H1 (cell line): ENCODE measurements around the gene ZNF829. TPM values are rescaled to one million over a fixed set of nuclear protein-coding genes. Genes with fewer than 3 reads are reported as not detected.

ENCODE experiments used
- CTCF ChIA-PET: fragments of 300-600 bp; sonication (Branson Sonifier 250); formaldehyde crosslinking; loops from one replicate; lab custom pipeline; 2021; ENCODE audit not compliant: partially characterized antibody; lab: Charles Lee
- POLR2A ChIA-PET: fragments of 300-600 bp; sonication (Branson Sonifier 250); formaldehyde crosslinking; loops from one replicate; lab custom pipeline; 2021; ENCODE audit warnings: inconsistent platforms; ENCODE audit not compliant: partially characterized antibody; lab: Charles Lee
- DNase-seq, 2 experiments: peaks; one replicate each; pipeline versions ENCODE4 v3.0.0 to v3.0.0-alpha.2; 2010 to 2022; ENCODE audit warnings: low spot score in 2 of 2, low read depth in 1 of 2, mixed read lengths in 1 of 2
- FAIRE-seq: peaks from 2 replicates; lab custom pipeline; 2011; peaks lifted over from hg19 to GRCh38; lab: Jason Lieb, UNC
- H2AFZ ChIP-seq: 2 replicates; pipeline ENCODE4 v1.8.1; 2012; ENCODE audit warnings: low read length, inconsistent platforms
- H2AK5ac ChIP-seq: 2 replicates; pipeline ENCODE4 v1.6.1; 2013; ENCODE audit warnings: low read depth, low read length
- H2BK120ac ChIP-seq: replicated peaks from 2 replicates; pipeline ENCODE3; 2013; ENCODE audit warnings: low read depth, low read length, inconsistent platforms
- H2BK12ac ChIP-seq: 2 replicates; pipeline ENCODE4 v1.6.1; 2013; ENCODE audit warnings: low read depth, low read length
- H2BK15ac ChIP-seq: 2 replicates; pipeline ENCODE4 v1.6.1; 2013; ENCODE audit warnings: low read length
- H2BK20ac ChIP-seq: 2 replicates; pipeline ENCODE4 v1.6.1; 2013; ENCODE audit warnings: low read length
- H2BK5ac ChIP-seq: 2 replicates; pipeline ENCODE4 v1.6.1; 2013; ENCODE audit warnings: low read depth, low read length
- H3K14ac ChIP-seq: 2 replicates; pipeline ENCODE4 v1.6.1; 2013; ENCODE audit warnings: inconsistent platforms; ENCODE audit not compliant: insufficient read length
- H3K18ac ChIP-seq: 2 replicates; pipeline ENCODE4 v1.6.1; 2013; ENCODE audit warnings: low read length; ENCODE audit errors: extremely low read depth
- H3K23ac ChIP-seq: 2 replicates; pipeline ENCODE4 v1.6.1; 2013; ENCODE audit warnings: inconsistent platforms; ENCODE audit not compliant: insufficient read length
- H3K23me2 ChIP-seq: 2 replicates; pipeline ENCODE4 v1.6.1; 2013; ENCODE audit warnings: low read depth, low read length
- H3K27ac ChIP-seq: 2 replicates; pipeline ENCODE4 v1.6.1; 2011; ENCODE audit warnings: low read depth, low read length, inconsistent platforms
- H3K27me3 ChIP-seq, 4 experiments: replicated peaks in 1 of 4; 1 replicate in 1 of 4; 2 replicates in 3 of 4; pipeline versions ENCODE4 v1.6.1 to v1.8.1; 2011 to 2013; ENCODE audit warnings: low read length in 3 of 4, mild to moderate bottlenecking in 3 of 4, inconsistent platforms in 2 of 4, mixed read lengths in 2 of 4, moderate library complexity in 1 of 4; ENCODE audit not compliant: control insufficient read depth in 3 of 4, insufficient read depth in 3 of 4; ENCODE audit errors: extremely low read depth in 1 of 4
- H3K36me3 ChIP-seq, 4 experiments: 2 replicates each; pipeline versions ENCODE4 v1.6.1 to v1.8.1; 2011 to 2013; ENCODE audit warnings: mild to moderate bottlenecking in 4 of 4, low read length in 3 of 4, moderate library complexity in 2 of 4, control low read depth in 1 of 4, inconsistent platforms in 1 of 4; ENCODE audit not compliant: insufficient read depth in 4 of 4, control insufficient read depth in 2 of 4
- H3K4ac ChIP-seq: replicated peaks from 2 replicates; pipeline ENCODE3; 2013; ENCODE audit warnings: low read length, low read depth, mixed read lengths, inconsistent platforms; ENCODE audit not compliant: insufficient read length
- H3K4me1 ChIP-seq, 4 experiments: replicated peaks in 1 of 4; 1 replicate in 1 of 4; 2 replicates in 3 of 4; pipeline versions ENCODE4 v1.6.1 to v1.8.1; 2011 to 2013; ENCODE audit warnings: low read length in 3 of 4, inconsistent platforms in 2 of 4, mixed read lengths in 1 of 4; ENCODE audit not compliant: insufficient read depth in 4 of 4, control insufficient read depth in 3 of 4
- H3K4me2 ChIP-seq, 2 experiments: 2 replicates each; pipeline versions ENCODE4 v1.6.1 to v1.8.1; 2011 to 2013; ENCODE audit warnings: low read depth in 2 of 2, low read length in 2 of 2, control low read depth in 1 of 2, inconsistent platforms in 1 of 2, mild to moderate bottlenecking in 1 of 2; ENCODE audit not compliant: insufficient read depth in 1 of 2
- H3K4me3 ChIP-seq, 4 experiments: fragments of 200-600, 300-600 bp in 1 of 4; sonication (generic), shearing (Covaris generic), sonication (Bioruptor Twin) in 1 of 4; 2 replicates each; pipeline versions ENCODE4 v1.5.1 to v1.8.1; 2011 to 2016; ENCODE audit warnings: low read length in 4 of 4, low read depth in 3 of 4, control low read depth in 2 of 4, inconsistent platforms in 2 of 4, mild to moderate bottlenecking in 2 of 4, mixed read lengths in 1 of 4, moderate library complexity in 1 of 4; ENCODE audit not compliant: insufficient read depth in 2 of 4; ENCODE audit errors: extremely low read depth in 1 of 4
- H3K56ac ChIP-seq: replicated peaks from 2 replicates; pipeline ENCODE3; 2013; ENCODE audit warnings: low read depth, mild to moderate bottlenecking, mixed read lengths, low read length, inconsistent platforms; ENCODE audit not compliant: insufficient read length
- H3K79me1 ChIP-seq: 2 replicates; pipeline ENCODE4 v1.6.1; 2013; ENCODE audit warnings: low read depth, low read length, control low read depth
- H3K79me2 ChIP-seq, 2 experiments: 2 replicates each; pipeline versions ENCODE4 v1.6.1 to v1.8.1; 2012 to 2013; ENCODE audit warnings: low read length in 2 of 2, mild to moderate bottlenecking in 2 of 2, inconsistent platforms in 1 of 2; ENCODE audit not compliant: insufficient read depth in 2 of 2, control insufficient read depth in 1 of 2
- H3K9ac ChIP-seq, 4 experiments: replicated peaks in 1 of 4; 1 replicate in 1 of 4; 2 replicates in 3 of 4; pipeline versions ENCODE4 v1.6.1 to v1.8.1; 2011 to 2013; ENCODE audit warnings: low read depth in 3 of 4, low read length in 3 of 4, control low read depth in 2 of 4, mild to moderate bottlenecking in 2 of 4, moderate library complexity in 2 of 4, inconsistent platforms in 1 of 4; ENCODE audit errors: extremely low read depth in 1 of 4
- H3K9me3 ChIP-seq, 2 experiments: 2 replicates each; pipeline versions ENCODE4 v1.6.1 to v1.8.1; 2012 to 2013; ENCODE audit warnings: mild to moderate bottlenecking in 2 of 2, moderate library complexity in 2 of 2, control low read depth in 1 of 2, inconsistent platforms in 1 of 2, low read depth in 1 of 2, low read length in 1 of 2, mixed read lengths in 1 of 2; ENCODE audit not compliant: insufficient read depth in 2 of 2
- H4K20me1 ChIP-seq, 2 experiments: replicated peaks in 1 of 2; 2 replicates each; pipeline versions ENCODE3 to v1.8.1; 2011 to 2013; ENCODE audit warnings: inconsistent platforms in 2 of 2, low read length in 2 of 2, mild to moderate bottlenecking in 1 of 2; ENCODE audit not compliant: insufficient read depth in 2 of 2, control insufficient read depth in 1 of 2
- H4K5ac ChIP-seq: 2 replicates; pipeline ENCODE4 v1.6.1; 2013; ENCODE audit warnings: low read length, low read depth, mixed read lengths, inconsistent platforms; ENCODE audit not compliant: insufficient read length
- H4K8ac ChIP-seq: 2 replicates; pipeline ENCODE4 v1.8.0; 2013; ENCODE audit warnings: mild to moderate bottlenecking, moderate library complexity, low read length, inconsistent platforms; ENCODE audit not compliant: insufficient read depth; ENCODE audit errors: extremely low read depth
- H4K91ac ChIP-seq: replicated peaks from 2 replicates; pipeline ENCODE3; 2013; ENCODE audit warnings: low read length, mixed read lengths, inconsistent platforms; ENCODE audit not compliant: insufficient read length
- BRCA1 ChIP-seq: IDR thresholded peaks from 2 replicates; pipeline ENCODE4 v1.6.1; 2012; ENCODE audit warnings: low read depth, low read length, improper control_type of control experiment
- FOSL1 ChIP-seq: IDR thresholded peaks from 2 replicates; pipeline ENCODE4 v1.6.1; 2011; ENCODE audit warnings: mild to moderate bottlenecking, low read depth, low read length, moderate library complexity; ENCODE audit not compliant: insufficient read depth
- PHF8 ChIP-seq: fragments of 200-600 bp; sonication (generic); conservative IDR thresholded peaks from 2 replicates; pipeline ENCODE4 v1.7.1; 2012; ENCODE audit warnings: low read depth, mild to moderate bottlenecking, inconsistent platforms, low read length, moderate library complexity
- SIX5 ChIP-seq: IDR thresholded peaks from 2 replicates; pipeline ENCODE4 v1.6.1; 2011; ENCODE audit warnings: mild to moderate bottlenecking, low read depth, low read length
- SRF ChIP-seq: IDR thresholded peaks from 2 replicates; pipeline ENCODE4 v1.6.1; 2011; ENCODE audit warnings: mild to moderate bottlenecking, low read depth, low read length, moderate library complexity
- WGBS, 2 experiments: shearing (Covaris generic) in 1 of 2; methylation state at CpG; one replicate each; pipeline versions ENCODE4 v1.1.6 to v1.1.7; 2013 to 2015; ENCODE audit warnings: low lambda C conversion rate in 2 of 2, mixed read lengths in 2 of 2, inconsistent platforms in 1 of 2, low coverage in 1 of 2, missing lambda C conversion rate in 1 of 2; ENCODE audit not compliant: insufficient replicate concordance in 2 of 2, insufficient coverage in 1 of 2, insufficient read length in 1 of 2; ENCODE audit errors: extremely low coverage in 1 of 2, missing lambda C conversion rate in 1 of 2; 5-methylcytosine and 5-hydroxymethylcytosine counted together
- polyA plus RNA-seq, 7 experiments: library from polyadenylated mRNA; depleted of rRNA in 3 of 7; stranded (reverse) in 5 of 7; unstranded in 2 of 7; fragments of >200 nt in 5 of 7; fragments of 200-250 nt in 2 of 7; gene quantifications; 1 replicate in 5 of 7; 2 replicates in 1 of 7; 4 replicates in 1 of 7; pipeline versions ENCODE4 v1.2.1 to v1.2.3, GENCODE V29; 2011 to 2013; ENCODE audit warnings: missing spikeins in 2 of 7, mixed read lengths in 2 of 7
- total RNA-seq: library from RNA; stranded (reverse); fragmentation: NEBNext Ultra II Directional; extraction: Animal tissue kit (Norgen Biotek cat#: 25700); gene quantifications from 2 replicates; pipeline ENCODE4 v1.2.1, GENCODE V29; 2021

The ZNF829 gene
- total and polyA plus RNA-seq, 2 of the 8 experiments (the other 6 are each of a cell fraction or from before 2014, with no cell fraction given) = 1.3 to 3.3 TPM

DNA sequence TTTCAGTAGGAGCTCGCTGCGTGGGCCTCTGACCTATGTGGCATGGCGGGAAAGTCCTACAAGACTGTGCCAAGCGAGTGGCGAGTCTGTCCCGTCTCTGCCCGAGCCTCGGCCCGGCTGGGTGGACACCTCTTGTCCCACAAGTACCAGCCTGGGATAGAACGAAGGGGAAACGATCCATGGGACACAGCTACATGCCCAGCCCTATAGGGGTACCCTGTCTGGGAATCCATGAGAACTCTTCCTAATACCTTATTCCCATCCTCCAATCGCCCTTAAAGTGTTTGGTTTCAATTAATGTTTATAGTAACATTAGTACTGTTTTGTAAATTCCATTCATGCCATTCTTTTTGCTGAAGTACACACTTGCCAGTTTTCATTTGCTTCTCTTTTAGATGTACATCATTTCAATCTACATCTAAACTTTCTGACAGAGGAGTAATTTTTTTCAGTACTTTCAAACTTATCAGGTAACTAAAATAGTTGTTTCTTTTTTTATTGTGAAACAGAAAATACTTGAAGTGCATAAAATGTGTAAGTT, 77.2 kb downstream of the ZNF829 start:
- no peak overlapping the region for H3K4ac ChIP-seq
- no peak for FAIRE-seq
- H2AFZ ChIP-seq = peak overlapping the region; percentile 87; the same call in 1 of the 2 replicates
- no peak overlapping the region for H2BK20ac ChIP-seq
- H3K4me1 ChIP-seq = peaks cover 0 to 2% (median 0%) of the 10 kb centered on the region in 4 experiments; a peak in 1 of 7 replicates
- H2BK5ac ChIP-seq = peak overlapping the region; percentile 16; the same call in 1 of the 2 replicates
- no peak overlapping the region for H4K5ac ChIP-seq
- H3K79me1 ChIP-seq = no peaks in the 10 kb centered on the region; the same call in 1 of the 2 replicates
- no peak for TF ChIP-seq SIX5
- no peak for TF ChIP-seq BRCA1
- TF ChIP-seq SRF = no peak
- TF ChIP-seq PHF8 = no peak; the same call in 1 of the 2 replicates
- TF ChIP-seq FOSL1 = no peak
- TF ChIP-seq, all 59 proteins: peak for 0
- Histone ChIP-seq H4K8ac (no peak overlapping the region), H3K23me2 (peaks cover 6% of the 10 kb centered on the region), H3K9ac (peak overlapping the region in 2 of 4 experiments; percentile 82 to 87; a peak in 5 of 7 replicates), H3K56ac (no peak overlapping the region), H2BK120ac (no peak overlapping the region), H3K9me3 (peaks cover 5 to 7% of the 10 kb centered on the region in 2 experiments; a peak in 2 of 4 replicates), H3K23ac (no peak overlapping the region), H4K91ac (no peak overlapping the region), H3K4me2 (peak overlapping the region; percentile 92 to 93), H4K20me1 (no peaks in the 10 kb centered on the region), H3K79me2 (0 out of 4 replicates have a peak, but pooled peaks cover 0 to 6% of the 10 kb centered on the region in 2 experiments), H2BK15ac (no peak overlapping the region), H3K27ac (peak overlapping the region; percentile 88; the same call in 1 of the 2 replicates), H3K4me3 (peak overlapping the region; percentile 77 to 98 (median 93)), H3K27me3 (peaks cover 0 to 1% (median 0%) of the 10 kb centered on the region in 4 experiments; a peak in 1 of 7 replicates), H3K36me3 (no peaks in the 10 kb centered on the region; a peak in 2 of 8 replicates), H2AK5ac (no peak overlapping the region), H2BK12ac (no peak overlapping the region), H3K14ac (no peak overlapping the region), H3K18ac (no peak overlapping the region)
- no peak for DNase-seq
- ChIA-PET CTCF (interaction anchor here (4.3 kb wide), 1 partner anchor 11 kb away, joined by 14 read pairs; the partner anchor contains the start of gene ZNF345), POLR2A (interaction anchor here (0.6 to 6.8 kb wide), 9 partner anchors 8 to 379 kb away, joined by 3 to 103 read pairs (median 5); partner anchors contain the start of genes ZNF345, ZNF383 and ZNF850)
- 29% methylated on average over 12 of the region's 12 CpGs; no CpG with 5 or more reads in 1 of the 2 experiments for WGBS, 2 experiments
